Muscle layer of colon (tissue), 2 donors: ENCODE results near the gene USP32.
"Not testable (repeated sequence)": the region's sequence is repeated elsewhere in the genome, so short reads cannot be mapped to it uniquely, and the experiment has no call there.

Experiments
- H3K27ac ChIP-seq: one replicate; pipeline ENCODE4 v1.7.0; 2013; ENCODE audit warnings: low read depth, mild to moderate bottlenecking, low read length, moderate library complexity
- H3K27me3 ChIP-seq, 2 donors: one replicate each; pipeline ENCODE4 v1.7.0; 2013; ENCODE audit warnings: low read length in 2 of 2, mild to moderate bottlenecking in 2 of 2; ENCODE audit not compliant: insufficient read depth in 2 of 2, control insufficient read depth in 1 of 2
- H3K36me3 ChIP-seq: one replicate; pipeline ENCODE4 v1.7.0; 2013; ENCODE audit warnings: mild to moderate bottlenecking, low read length; ENCODE audit not compliant: insufficient read depth
- H3K4me1 ChIP-seq: one replicate; pipeline ENCODE4 v1.7.0; 2013; ENCODE audit warnings: mild to moderate bottlenecking, low read length; ENCODE audit not compliant: insufficient read depth
- H3K4me3 ChIP-seq, 2 donors: one replicate each; pipeline ENCODE4 v1.7.0; 2013; ENCODE audit warnings: low read length in 2 of 2, low read depth in 1 of 2, mild to moderate bottlenecking in 1 of 2, moderate library complexity in 1 of 2
- H3K9ac ChIP-seq: one replicate; pipeline ENCODE4 v1.7.0; 2013; ENCODE audit warnings: low read length
- H3K9me3 ChIP-seq: one replicate; pipeline ENCODE4 v1.7.0; 2013; ENCODE audit warnings: mild to moderate bottlenecking, low read length
- donor health status: abdominal sarcoma.
- donor health status: Adenocarcinoma of cecum.

USP32 gene, protein sequence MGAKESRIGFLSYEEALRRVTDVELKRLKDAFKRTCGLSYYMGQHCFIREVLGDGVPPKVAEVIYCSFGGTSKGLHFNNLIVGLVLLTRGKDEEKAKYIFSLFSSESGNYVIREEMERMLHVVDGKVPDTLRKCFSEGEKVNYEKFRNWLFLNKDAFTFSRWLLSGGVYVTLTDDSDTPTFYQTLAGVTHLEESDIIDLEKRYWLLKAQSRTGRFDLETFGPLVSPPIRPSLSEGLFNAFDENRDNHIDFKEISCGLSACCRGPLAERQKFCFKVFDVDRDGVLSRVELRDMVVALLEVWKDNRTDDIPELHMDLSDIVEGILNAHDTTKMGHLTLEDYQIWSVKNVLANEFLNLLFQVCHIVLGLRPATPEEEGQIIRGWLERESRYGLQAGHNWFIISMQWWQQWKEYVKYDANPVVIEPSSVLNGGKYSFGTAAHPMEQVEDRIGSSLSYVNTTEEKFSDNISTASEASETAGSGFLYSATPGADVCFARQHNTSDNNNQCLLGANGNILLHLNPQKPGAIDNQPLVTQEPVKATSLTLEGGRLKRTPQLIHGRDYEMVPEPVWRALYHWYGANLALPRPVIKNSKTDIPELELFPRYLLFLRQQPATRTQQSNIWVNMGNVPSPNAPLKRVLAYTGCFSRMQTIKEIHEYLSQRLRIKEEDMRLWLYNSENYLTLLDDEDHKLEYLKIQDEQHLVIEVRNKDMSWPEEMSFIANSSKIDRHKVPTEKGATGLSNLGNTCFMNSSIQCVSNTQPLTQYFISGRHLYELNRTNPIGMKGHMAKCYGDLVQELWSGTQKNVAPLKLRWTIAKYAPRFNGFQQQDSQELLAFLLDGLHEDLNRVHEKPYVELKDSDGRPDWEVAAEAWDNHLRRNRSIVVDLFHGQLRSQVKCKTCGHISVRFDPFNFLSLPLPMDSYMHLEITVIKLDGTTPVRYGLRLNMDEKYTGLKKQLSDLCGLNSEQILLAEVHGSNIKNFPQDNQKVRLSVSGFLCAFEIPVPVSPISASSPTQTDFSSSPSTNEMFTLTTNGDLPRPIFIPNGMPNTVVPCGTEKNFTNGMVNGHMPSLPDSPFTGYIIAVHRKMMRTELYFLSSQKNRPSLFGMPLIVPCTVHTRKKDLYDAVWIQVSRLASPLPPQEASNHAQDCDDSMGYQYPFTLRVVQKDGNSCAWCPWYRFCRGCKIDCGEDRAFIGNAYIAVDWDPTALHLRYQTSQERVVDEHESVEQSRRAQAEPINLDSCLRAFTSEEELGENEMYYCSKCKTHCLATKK (N-terminal part only)

DNA sequence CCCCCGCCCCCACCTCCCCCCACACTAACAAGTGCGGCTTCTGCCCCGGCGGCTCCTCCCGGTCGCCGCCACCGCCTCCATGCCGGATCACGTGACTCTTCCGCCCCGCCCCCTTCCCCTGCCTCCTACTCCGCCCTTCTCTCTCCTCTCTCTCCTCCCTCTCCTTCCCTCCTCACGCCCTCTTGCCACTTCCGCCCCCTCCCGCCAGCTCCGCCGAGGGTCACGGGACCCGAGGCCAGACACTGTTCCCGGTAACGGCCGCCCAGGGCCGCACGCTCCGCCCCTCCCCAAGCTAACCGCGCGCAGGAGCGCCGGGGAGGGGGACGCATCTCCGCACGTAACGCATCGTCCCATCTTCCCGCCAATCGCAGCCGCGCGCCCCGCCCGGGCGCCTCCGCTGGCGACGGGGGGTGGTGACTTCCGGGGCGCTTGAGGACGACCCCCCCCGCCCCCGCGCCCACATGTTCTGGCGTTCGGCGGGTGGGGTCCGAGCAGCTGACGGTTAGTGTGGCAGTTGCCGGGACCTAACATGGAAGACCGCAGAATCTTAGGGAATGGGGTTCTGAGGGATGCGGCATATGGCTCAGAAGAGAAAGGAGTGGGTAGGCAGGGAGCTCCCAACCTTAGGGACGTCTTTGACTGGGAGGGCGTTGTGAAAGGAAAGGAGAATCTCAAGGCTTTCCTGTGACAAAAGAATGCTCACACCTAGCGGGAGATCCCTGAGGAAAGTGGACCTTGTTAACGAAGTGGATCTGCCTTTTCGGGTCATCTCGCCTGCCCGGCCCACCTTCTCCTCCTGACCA, at the start of gene USP32:
TSS of gene USP32 (minus strand) at position 92 of the 803 bp plus-strand sequence. CDS start 194 bp downstream, outside the sequence.
- Histone ChIP-seq H3K4me1 (peaks cover 18% of the 10 kb centered on the region), H3K9me3 (no peaks in the 10 kb centered on the region), H3K9ac (peak within 1 kb of the TSS; percentile 77)

DNA sequence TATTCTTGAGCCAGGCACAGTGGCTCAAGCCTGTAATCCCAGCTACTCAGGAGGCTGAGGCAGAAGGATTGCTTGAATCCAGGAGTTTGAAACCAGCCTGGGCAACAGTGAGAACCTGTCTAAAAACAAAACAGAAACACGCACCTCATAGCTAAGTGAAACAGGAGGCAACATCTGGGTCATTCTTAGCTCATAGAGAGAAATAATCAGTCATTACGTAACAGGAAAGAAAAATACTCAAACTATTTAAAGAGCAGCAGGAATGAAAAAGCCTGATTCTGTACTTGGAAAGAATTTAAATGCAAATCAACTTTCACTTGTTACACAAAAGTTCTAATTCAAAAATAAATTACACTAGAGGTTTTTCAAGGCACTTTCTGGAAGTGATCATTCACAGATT, 47.6 kb upstream of the USP32 start:
- H3K36me3 ChIP-seq: no peaks in the 10 kb centered on the region
- H3K4me3 ChIP-seq: no peak overlapping the region
- H3K4me1 ChIP-seq: peaks cover 15% of the 10 kb centered on the region
- no peak overlapping the region for H3K27ac ChIP-seq
- no peaks in the 10 kb centered on the region for H3K9me3 ChIP-seq
- no peak overlapping the region for H3K9ac ChIP-seq
- no peaks in the 10 kb centered on the region for H3K27me3 ChIP-seq

More for the DNA sequence above, at the start of gene USP32:
- H3K27me3 ChIP-seq: no peaks in the 10 kb centered on the region
- H3K4me3 ChIP-seq: peak within 1 kb of the TSS; percentile 67 to 85
- H3K36me3 ChIP-seq: no peaks in the 10 kb centered on the region
- H3K27ac ChIP-seq: peak within 1 kb of the TSS; percentile 93

DNA sequence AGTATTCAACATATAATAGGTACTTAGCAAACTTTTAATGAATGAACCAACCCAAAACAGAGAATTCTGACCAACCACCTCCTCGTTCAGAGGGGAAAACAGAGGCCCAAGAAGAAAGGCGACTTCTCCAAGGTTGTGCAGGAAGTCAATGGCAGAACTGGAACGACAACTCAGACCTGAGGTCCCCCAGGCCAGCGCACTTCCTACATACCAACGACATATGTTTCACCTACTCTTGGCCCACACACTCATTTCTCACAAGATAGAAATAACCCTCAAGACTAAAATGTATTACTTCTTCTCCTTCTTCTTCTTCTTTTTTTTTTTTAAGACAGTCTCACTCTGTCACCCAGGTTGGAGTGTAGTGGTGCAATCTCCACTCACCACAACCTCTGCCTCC, 44.7 kb upstream of the USP32 start:
- Histone ChIP-seq H3K27me3 (no peaks in the 10 kb centered on the region), H3K4me1 (peaks cover 6% of the 10 kb centered on the region), H3K9ac (no peak overlapping the region), H3K36me3 (no peaks in the 10 kb centered on the region), H3K27ac (no peak overlapping the region), H3K4me3 (no peak overlapping the region), H3K9me3 (no peaks in the 10 kb centered on the region)

DNA sequence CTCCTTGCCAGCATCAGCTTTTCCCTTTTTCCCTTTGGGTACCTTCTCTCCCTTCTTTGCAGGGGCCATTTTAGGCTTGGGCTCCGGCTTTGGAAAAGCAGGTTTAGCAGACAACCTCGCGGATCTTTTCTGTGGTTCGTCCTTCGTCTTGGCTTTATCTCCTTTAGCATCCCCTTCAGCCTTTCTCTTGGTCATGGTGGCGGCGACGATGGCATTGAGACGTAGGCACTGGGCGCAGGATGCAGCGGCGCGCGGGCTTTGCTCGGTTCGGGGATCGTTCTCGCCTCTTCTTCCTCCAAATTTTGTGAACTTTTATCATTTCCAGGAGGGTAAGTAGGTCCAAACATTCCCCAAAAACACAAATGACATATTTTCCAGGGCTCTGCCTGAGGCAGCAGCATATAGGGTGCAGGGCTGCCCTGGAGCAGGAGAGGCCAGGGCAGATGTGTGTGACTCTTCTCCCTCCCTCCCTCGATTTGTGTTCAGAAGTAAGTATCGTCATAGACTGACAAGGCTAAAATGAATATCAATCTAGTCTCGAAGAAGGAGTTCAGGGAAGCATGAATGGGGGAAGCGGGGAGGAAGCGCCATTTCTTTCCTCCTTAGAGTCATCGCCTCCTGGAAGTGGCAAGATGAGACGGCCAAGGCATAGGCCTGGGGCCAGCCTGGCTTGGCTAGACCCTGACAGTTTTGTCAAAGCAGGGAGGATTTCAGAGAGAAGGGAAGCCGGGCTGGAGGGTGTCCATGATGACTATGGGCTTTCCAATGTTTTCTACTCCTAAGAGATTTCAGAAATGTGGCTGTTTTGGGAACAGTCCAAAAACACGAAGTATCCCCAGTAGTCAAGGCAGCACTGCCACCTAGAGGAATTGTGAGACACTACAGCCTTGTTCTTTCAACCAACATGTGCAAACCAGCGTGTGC, 43.6 kb upstream of the USP32 start:
- Histone ChIP-seq H3K36me3 (no peaks in the 10 kb centered on the region), H3K4me3 (no peak overlapping the region), H3K4me1 (peaks cover 5% of the 10 kb centered on the region), H3K27me3 (no peaks in the 10 kb centered on the region), H3K9me3 (no peaks in the 10 kb centered on the region), H3K27ac (no peak overlapping the region), H3K9ac (no peak overlapping the region)

DNA sequence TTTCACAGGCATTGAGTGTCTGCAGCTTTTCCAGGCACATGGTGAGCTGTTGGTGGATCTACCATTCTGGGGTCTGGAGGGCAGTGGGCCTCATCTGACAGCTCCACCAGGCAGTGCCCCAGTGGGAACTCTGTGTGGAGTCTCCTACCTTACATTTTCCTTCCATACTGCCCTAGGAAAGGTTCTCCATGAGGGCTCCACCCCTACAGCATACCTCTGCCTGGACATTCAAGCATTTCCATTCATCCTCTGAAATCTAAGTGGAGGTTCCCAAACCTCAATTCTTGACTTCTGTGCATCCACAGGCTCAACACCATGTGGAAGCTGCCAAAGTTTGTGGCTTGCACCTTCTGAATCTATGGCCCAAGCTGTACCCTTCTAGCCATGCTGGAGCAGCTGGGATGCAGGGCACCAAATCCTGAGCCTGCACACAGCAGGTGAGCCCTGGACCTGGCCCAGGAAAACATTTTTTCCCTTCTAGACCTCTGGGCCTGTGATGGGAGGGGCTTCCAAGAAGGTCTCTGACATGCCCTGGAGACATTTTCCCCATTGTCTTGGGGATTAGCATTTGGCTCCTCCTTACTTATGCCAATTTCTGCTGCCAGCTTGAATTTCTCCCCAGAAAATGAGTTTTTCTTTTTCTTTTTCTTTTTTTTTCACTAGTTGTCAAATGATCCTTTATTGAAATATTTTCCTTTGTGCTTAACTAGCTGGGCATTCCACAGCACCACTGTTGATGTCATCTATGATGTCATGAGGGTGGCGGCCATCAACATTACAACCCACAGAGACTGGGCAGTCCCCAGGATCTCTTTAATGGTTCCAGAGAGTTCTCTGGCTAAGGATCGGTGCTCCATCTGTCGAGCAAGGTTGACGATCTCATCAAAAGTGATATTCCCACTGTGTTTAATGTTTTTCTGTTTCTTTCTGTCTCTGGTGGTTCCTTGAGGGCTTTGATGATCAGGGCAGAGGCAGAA, 41.4 kb upstream of the USP32 start:
- H3K4me1 ChIP-seq, H3K27me3 ChIP-seq, H3K9ac ChIP-seq, H3K4me3 ChIP-seq, H3K9me3 ChIP-seq, H3K27ac ChIP-seq, H3K36me3 ChIP-seq: not testable (repeated sequence)

DNA sequence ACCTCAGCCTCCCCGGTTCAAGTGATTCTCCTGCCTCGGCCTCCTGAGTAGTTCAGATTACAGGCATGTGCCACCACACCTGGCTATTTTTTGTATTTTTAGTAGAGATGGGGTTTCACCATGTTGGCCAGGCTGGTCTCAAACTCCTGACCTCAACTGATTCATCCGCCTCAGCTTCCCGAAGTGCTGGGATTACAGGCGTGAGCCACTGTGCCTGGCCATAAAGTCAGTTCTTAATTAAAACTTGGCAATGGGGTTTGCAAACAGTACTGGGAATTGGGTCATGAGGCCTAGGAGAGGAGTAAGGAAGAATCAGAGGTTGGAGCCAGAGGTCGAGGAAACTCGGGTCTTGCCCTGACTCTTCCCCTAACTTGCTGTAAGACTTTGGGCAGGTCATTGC, 38.6 kb upstream of the USP32 start:
- not testable (repeated sequence) for H3K27ac ChIP-seq, H3K36me3 ChIP-seq, H3K9me3 ChIP-seq, H3K9ac ChIP-seq, H3K4me1 ChIP-seq, H3K27me3 ChIP-seq, H3K4me3 ChIP-seq

DNA sequence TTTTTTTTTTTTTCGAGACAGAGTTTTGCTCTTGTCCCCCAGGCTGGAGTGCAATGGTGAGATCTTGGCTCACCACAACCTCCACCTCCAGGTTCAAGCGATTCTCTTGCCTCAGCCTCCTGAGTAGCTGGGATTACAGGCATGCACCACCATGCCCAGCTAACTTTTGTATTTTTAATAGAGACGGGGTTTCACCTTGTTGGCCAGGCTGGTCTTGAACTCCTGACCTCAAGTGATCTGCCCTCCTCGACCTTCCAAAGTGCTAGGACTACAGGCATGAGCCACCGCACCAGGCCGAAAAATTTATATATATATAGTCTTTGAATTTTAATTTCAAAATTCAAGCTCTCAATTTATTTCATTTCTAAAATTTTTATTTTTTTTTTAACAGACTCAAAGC, 36.6 kb upstream of the USP32 start:
- not testable (repeated sequence) for H3K36me3 ChIP-seq, H3K27ac ChIP-seq, H3K9me3 ChIP-seq, H3K4me3 ChIP-seq, H3K9ac ChIP-seq, H3K4me1 ChIP-seq, H3K27me3 ChIP-seq

DNA sequence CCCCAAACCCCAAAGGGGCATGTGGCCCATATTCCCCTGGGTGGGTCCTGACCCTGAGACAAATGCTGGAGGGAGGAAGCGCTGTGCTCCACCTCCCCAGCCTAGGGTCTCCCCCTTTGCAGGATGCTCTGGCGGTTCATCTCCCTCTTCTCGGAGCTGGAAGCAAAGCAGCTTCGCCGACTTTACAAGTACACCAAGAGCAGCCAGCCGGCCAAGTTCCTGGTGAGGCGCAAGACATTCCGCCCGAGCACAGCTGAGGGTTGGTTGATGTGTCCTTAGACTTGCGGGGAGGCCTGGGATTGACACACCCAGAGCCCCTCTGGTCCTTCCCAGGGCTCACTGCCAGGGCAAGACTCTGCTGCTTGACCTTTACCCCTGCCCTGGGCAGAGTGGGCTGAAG, 34.7 kb upstream of the USP32 start:
- H3K9ac ChIP-seq: no peak overlapping the region
- H3K4me3 ChIP-seq: no peak overlapping the region
- no peak overlapping the region for H3K27ac ChIP-seq
- no peaks in the 10 kb centered on the region for H3K27me3 ChIP-seq
- no peaks in the 10 kb centered on the region for H3K9me3 ChIP-seq
- H3K4me1 ChIP-seq: no peaks in the 10 kb centered on the region
- H3K36me3 ChIP-seq: no peaks in the 10 kb centered on the region

DNA sequence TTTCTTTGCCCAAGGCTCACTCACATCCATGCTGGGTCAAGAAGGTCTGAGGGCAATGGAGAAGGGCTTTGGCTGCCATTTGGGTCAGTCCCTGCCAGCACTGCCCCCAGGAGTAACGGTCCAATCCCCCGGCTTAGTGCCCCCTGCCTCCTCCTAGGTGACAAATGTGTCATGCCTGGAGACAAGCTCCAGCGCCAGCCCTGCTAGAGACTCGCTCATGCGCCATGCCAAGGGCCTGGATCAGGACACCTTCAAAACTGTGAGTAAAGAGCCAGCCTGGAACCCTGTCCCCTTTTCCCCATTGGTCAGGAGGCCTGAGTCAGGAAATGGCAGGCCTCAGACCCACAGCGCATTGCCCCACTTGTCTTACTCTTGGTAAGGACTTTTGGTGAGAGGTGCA, 33.7 kb upstream of the USP32 start:
- no peak overlapping the region for H3K27ac ChIP-seq
- H3K9me3 ChIP-seq: no peaks in the 10 kb centered on the region
- no peak overlapping the region for H3K9ac ChIP-seq
- no peaks in the 10 kb centered on the region for H3K27me3 ChIP-seq
- no peak overlapping the region for H3K4me3 ChIP-seq
- H3K36me3 ChIP-seq: no peaks in the 10 kb centered on the region
- H3K4me1 ChIP-seq: peaks cover 4% of the 10 kb centered on the region
